ENCODE data around the gene AMELX.

- TF ChIP-seq CTCF (conservative IDR thresholded peaks at IDR 0.05), result no peak
- TF ChIP-seq ZFX (IDR thresholded peaks at IDR 0.05), result no peak
Measured at GRCh38 chrX:11328134-11328533, 34.9 kb downstream of the AMELX start.

Data from C4-2B (cell line).